GM23338 (cell line): ENCODE data around the gene FTCD. TPM values are rescaled to one million over a fixed set of nuclear protein-coding genes. Genes with fewer than 3 reads are reported as not detected.

ENCODE experiments used
- ATAC-seq: fragments of 200-7000 bp; cut with Tn5 transposase; 3 replicates; pipeline ENCODE4 v1.9.1; 2020
- DNase-seq: peaks from one replicate; pipeline ENCODE4 v3.0.0-alpha.2; 2015; ENCODE audit warnings: low spot score
- H2AFZ ChIP-seq: fragments of 200-600 bp; sonication (generic); 2 replicates; pipeline ENCODE4 v1.8.0; 2016; ENCODE audit warnings: antibody characterized with exemption, mild to moderate bottlenecking, moderate library complexity
- H3F3A ChIP-seq: fragments of 200-600 bp; sonication (generic); replicated peaks from 2 replicates; pipeline ENCODE4 v1.8.0; 2017; ENCODE audit warnings: antibody characterized with exemption, mixed run types, low read depth
- H3K27ac ChIP-seq: fragments of 200-600 bp; sonication (generic); 2 replicates; pipeline ENCODE4 v1.6.1; 2016; ENCODE audit warnings: low read depth
- H3K27me3 ChIP-seq: fragments of 200-600 bp; sonication (generic); 2 replicates; pipeline ENCODE4 v1.8.0; 2016; ENCODE audit warnings: mild to moderate bottlenecking, mixed run types, moderate library complexity; ENCODE audit not compliant: insufficient read depth
- H3K36me3 ChIP-seq: fragments of 200-600 bp; sonication (generic); 2 replicates; pipeline ENCODE4 v1.8.0; 2016; ENCODE audit warnings: mild to moderate bottlenecking; ENCODE audit not compliant: insufficient read depth
- H3K4me1 ChIP-seq: fragments of 200-600 bp; sonication (generic); 2 replicates; pipeline ENCODE4 v1.8.0; 2016; ENCODE audit warnings: mild to moderate bottlenecking, moderate library complexity; ENCODE audit not compliant: insufficient read depth
- H3K4me2 ChIP-seq: fragments of 200-600 bp; sonication (generic); 2 replicates; pipeline ENCODE4 v1.7.1; 2017; ENCODE audit warnings: mixed run types
- H3K4me3 ChIP-seq: fragments of 200-600 bp; sonication (generic); 2 replicates; pipeline ENCODE4 v1.6.1; 2016; ENCODE audit warnings: mixed run types
- H3K79me2 ChIP-seq: fragments of 200-600 bp; sonication (generic); replicated peaks from 2 replicates; pipeline ENCODE4 v1.8.0; 2017; ENCODE audit warnings: mild to moderate bottlenecking; ENCODE audit not compliant: insufficient read depth
- H3K9me2 ChIP-seq: fragments of 200-600 bp; sonication (generic); 2 replicates; pipeline ENCODE4 v1.8.0; 2017; ENCODE audit not compliant: insufficient read depth
- H4K20me1 ChIP-seq: fragments of 200-600 bp; sonication (generic); replicated peaks from 2 replicates; pipeline ENCODE4 v1.8.0; 2017; ENCODE audit warnings: mild to moderate bottlenecking; ENCODE audit not compliant: insufficient read depth
- H3K27ac Mint-ChIP-seq: 2 replicates; pipeline ENCODE4 v1.8.0; 2020; ENCODE audit warnings: inconsistent platforms, mild to moderate bottlenecking, moderate library complexity, mixed read lengths
- H3K27me3 Mint-ChIP-seq: 3 replicates; pipeline ENCODE4 v1.8.0; 2022; ENCODE audit warnings: low read depth, mild to moderate bottlenecking, moderate library complexity, mixed read lengths, inconsistent platforms; ENCODE audit not compliant: insufficient read depth, poor library complexity
- H3K36me3 Mint-ChIP-seq: 3 replicates; pipeline ENCODE4 v1.8.0; 2021; ENCODE audit warnings: low read depth, mild to moderate bottlenecking, inconsistent platforms, moderate library complexity, mixed read lengths
- H3K4me1 Mint-ChIP-seq: 3 replicates; pipeline ENCODE4 v1.8.0; 2020; ENCODE audit warnings: mild to moderate bottlenecking, inconsistent platforms, mixed read lengths
- H3K4me3 Mint-ChIP-seq: 3 replicates; pipeline ENCODE4 v1.8.0; 2021; ENCODE audit warnings: moderate library complexity, mild to moderate bottlenecking, inconsistent platforms, mixed read lengths
- H3K9me3 Mint-ChIP-seq: 3 replicates; pipeline ENCODE4 v1.8.0; 2020; ENCODE audit warnings: moderate library complexity, mild to moderate bottlenecking, inconsistent platforms, mixed read lengths
- CTCF ChIP-seq, 2 experiments: fragments of 200-600 bp in 1 of 2; sonication (generic) in 1 of 2; conservative IDR thresholded peaks; 2 replicates each; pipeline versions ENCODE4 v1.5.1 to v1.6.1; 2016 to 2017; ENCODE audit warnings: antibody characterized with exemption in 2 of 2, low read depth in 2 of 2, mild to moderate bottlenecking in 2 of 2, moderate library complexity in 1 of 2
- ETS1 ChIP-seq: IDR thresholded peaks from 2 replicates; pipeline ENCODE4 v1.6.1; 2016; ENCODE audit warnings: antibody characterized with exemption
- EZH2 ChIP-seq: fragments of 200-600 bp; sonication (generic); IDR thresholded peaks from one replicate; pipeline ENCODE4 v1.8.0; 2017; ENCODE audit warnings: antibody characterized with exemption, mild to moderate bottlenecking, low read depth; ENCODE audit not compliant: unreplicated experiment
- REST ChIP-seq: IDR thresholded peaks from one replicate; pipeline ENCODE4 v1.6.1; 2018; ENCODE audit warnings: antibody characterized with exemption; ENCODE audit not compliant: unreplicated experiment
- STAT1 ChIP-seq: IDR thresholded peaks from one replicate; pipeline ENCODE4 v1.6.1; 2016; ENCODE audit warnings: antibody characterized with exemption; ENCODE audit not compliant: unreplicated experiment
- ZNF114 ChIP-seq: fragments of 250-450 bp; sonication (Bioruptor Pico); IDR thresholded peaks from 2 replicates; pipeline ENCODE4 v1.5.0; 2020; ENCODE audit warnings: mild to moderate bottlenecking, moderate library complexity
- ZNF462 ChIP-seq: fragments of 250-450 bp; sonication (Bioruptor Pico); IDR thresholded peaks from 2 replicates; pipeline ENCODE4 v1.5.0; 2020; ENCODE audit warnings: mild to moderate bottlenecking, moderate library complexity
- polyA plus RNA-seq: library from polyadenylated mRNA; unstranded; fragments of >200 nt; fragmentation: Nextera tagmentation; extraction: Ambion mirVana; gene quantifications from 2 replicates; pipeline ENCODE4 v1.2.1, GENCODE V29; 2016
- total RNA-seq: library from RNA; depleted of rRNA; stranded (reverse); fragments of >200 nt; shearing (Covaris generic); gene quantifications from 2 replicates; pipeline ENCODE4 v1.2.3, GENCODE V29; 2014

The FTCD gene
- total and polyA plus RNA-seq, 2 experiments from 2014 or later = 0.90 to 2.3 TPM

DNA sequence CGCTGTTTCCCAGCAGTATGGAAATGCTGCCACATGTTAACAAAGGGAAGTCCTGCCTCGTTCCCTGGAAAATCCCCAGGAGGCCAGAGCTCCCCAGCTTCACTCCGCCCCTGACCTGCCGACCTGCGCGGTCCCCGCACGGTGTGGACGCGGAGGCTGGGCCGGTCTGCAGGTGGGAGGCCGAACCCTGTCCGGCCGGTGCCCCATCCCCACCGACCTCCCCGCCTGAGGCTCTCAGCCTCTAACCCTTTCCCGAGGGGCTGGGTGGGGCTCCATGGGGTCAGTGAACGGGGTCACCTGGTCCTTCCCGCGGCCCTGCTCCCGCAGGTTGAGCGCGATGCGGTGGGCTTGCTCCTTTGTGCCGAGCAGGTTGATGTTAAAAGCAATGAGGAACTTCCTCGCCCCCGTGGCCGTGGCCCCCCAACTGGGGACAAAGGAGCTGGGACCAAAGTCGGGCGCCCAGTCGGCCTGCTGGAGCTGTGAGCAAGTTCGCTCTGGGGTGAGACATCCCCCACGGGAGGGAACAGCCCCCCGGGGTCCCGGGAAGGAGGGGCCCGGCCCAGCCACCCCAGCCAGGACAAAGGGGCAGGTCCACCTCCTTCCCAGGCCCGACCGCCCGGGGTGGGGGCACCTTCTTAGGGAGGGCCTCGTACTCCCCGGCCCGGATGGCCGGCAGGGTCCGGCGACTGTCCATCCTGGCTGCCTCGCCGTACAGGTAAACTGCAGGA lies 4.0 kb downstream of the FTCD start:
- Histone ChIP-seq H4K20me1 (no peaks in the 10 kb centered on the region), H3K27me3 (no peaks in the 10 kb centered on the region), H2AFZ (no peak overlapping the region), H3K4me1 (no peaks in the 10 kb centered on the region; the same call in 1 of the 2 replicates), H3K27ac (no peak overlapping the region), H3K79me2 (no peaks in the 10 kb centered on the region), H3K36me3 (no peaks in the 10 kb centered on the region), H3K4me2 (no peak overlapping the region), H3K9me2 (no peaks in the 10 kb centered on the region), H3K4me3 (no peak overlapping the region), H3F3A (0 out of 2 replicates have a peak, but pooled peaks cover 4% of the 10 kb centered on the region)
- H3K27me3 Mint-ChIP-seq = peaks cover 4% of the 10 kb centered on the region
- no peak overlapping the region for H3K4me3 Mint-ChIP-seq
- DNase-seq (no peak), ATAC-seq (no peak)
- H3K27ac Mint-ChIP-seq = no peak overlapping the region
- no peaks in the 10 kb centered on the region; the same call in 2 of the 3 replicates for H3K9me3 Mint-ChIP-seq
- TF ChIP-seq ZNF114 (CRISPR knock-in tag) (no peak), STAT1 (no peak), EZH2 (no peak), REST (no peak), ETS1 (no peak), CTCF (conservative IDR thresholded peaks at IDR 0.05; ENCODE audit: low read depth in 2 of 2) (no peak), ZNF462 (CRISPR knock-in tag) (no peak)
- peaks cover 18% of the 10 kb centered on the region for H3K4me1 Mint-ChIP-seq
- peaks cover 3% of the 10 kb centered on the region; the same call in 1 of the 3 replicates for H3K36me3 Mint-ChIP-seq
